Memory B cell (primary cell): Measurements from ENCODE around the gene TMEM131L.
A peak's percentile ranks its signal among the peaks of the same experiment; 100 is the strongest.
"Not testable (repeated sequence)": the region's sequence is repeated elsewhere in the genome, so short reads cannot be mapped to it uniquely, and the experiment has no call there.

Experiments
- ATAC-seq: fragments of 150-1000 bp; cut with Tn5 transposase; 2 replicates; pipeline ENCODE4 v1.10.0; 2021; ENCODE audit warnings: low read depth, mild to moderate bottlenecking, moderate library complexity
- DNase-seq, 2 donors: peaks; one replicate each; pipeline ENCODE4 v3.0.0; 2022; ENCODE audit warnings: low spot score in 2 of 2
- H3K27ac Mint-ChIP-seq: one replicate; pipeline ENCODE4 v1.8.0; 2022; ENCODE audit warnings: mild to moderate bottlenecking, moderate library complexity, mixed read lengths
- H3K27me3 Mint-ChIP-seq: one replicate; pipeline ENCODE4 v1.8.0; 2022; ENCODE audit warnings: mixed read lengths
- H3K36me3 Mint-ChIP-seq: one replicate; pipeline ENCODE4 v1.8.0; 2022; ENCODE audit warnings: mild to moderate bottlenecking, mixed read lengths
- H3K4me1 Mint-ChIP-seq: one replicate; pipeline ENCODE4 v1.8.0; 2022; ENCODE audit warnings: mixed read lengths
- H3K4me3 Mint-ChIP-seq: one replicate; pipeline ENCODE4 v1.8.0; 2022; ENCODE audit warnings: mild to moderate bottlenecking, moderate library complexity, mixed read lengths
- H3K9me3 Mint-ChIP-seq: one replicate; pipeline ENCODE4 v1.8.0; 2022; ENCODE audit warnings: mixed read lengths

TMEM131L gene

GRCh38 chr4:153547520-153547919 lies 81.4 kb downstream of the TMEM131L start:
- peak overlapping the region; percentile 50 for H3K27ac Mint-ChIP-seq
- ATAC-seq (no peak), DNase-seq (no peak)
- H3K4me3 Mint-ChIP-seq: no peak overlapping the region
- H3K27me3 Mint-ChIP-seq: no peaks in the 10 kb centered on the region
- peaks cover 16% of the 10 kb centered on the region for H3K36me3 Mint-ChIP-seq
- H3K4me1 Mint-ChIP-seq: peaks cover 29% of the 10 kb centered on the region
- H3K9me3 Mint-ChIP-seq: no peaks in the 10 kb centered on the region

GRCh38 chr4:153548907-153549306 lies 82.7 kb downstream of the TMEM131L start:
- H3K27me3 Mint-ChIP-seq, H3K9me3 Mint-ChIP-seq, H3K4me3 Mint-ChIP-seq, ATAC-seq, DNase-seq: not testable (repeated sequence)
- peak overlapping the region; percentile 84 for H3K27ac Mint-ChIP-seq
- peaks cover 15% of the 10 kb centered on the region for H3K36me3 Mint-ChIP-seq
- peaks cover 28% of the 10 kb centered on the region for H3K4me1 Mint-ChIP-seq

- H3K27ac Mint-ChIP-seq: peak overlapping the region; percentile 84
Observed at GRCh38 chr4:153549405-153549804, 83.2 kb downstream of the TMEM131L start.

GRCh38 chr4:153553155-153553818 lies 87.1 kb downstream of the TMEM131L start:
- no peak for ATAC-seq
- Mint-ChIP-seq H3K4me1 (peaks cover 24% of the 10 kb centered on the region), H3K4me3 (no peak overlapping the region), H3K27me3 (no peaks in the 10 kb centered on the region), H3K36me3 (peaks cover 22% of the 10 kb centered on the region), H3K9me3 (no peaks in the 10 kb centered on the region), H3K27ac (peak overlapping the region; percentile 68)
- DNase-seq: no peak

More at GRCh38 chr4:153549405-153549804, 83.2 kb downstream of the TMEM131L start:
- Mint-ChIP-seq H3K36me3 (peaks cover 13% of the 10 kb centered on the region), H3K4me1 (peaks cover 25% of the 10 kb centered on the region), H3K4me3 (peak overlapping the region; percentile 38), H3K27me3 (no peaks in the 10 kb centered on the region), H3K9me3 (no peaks in the 10 kb centered on the region)
- ATAC-seq (no peak), DNase-seq (no peak)

- Mint-ChIP-seq H3K9me3 (no peaks in the 10 kb centered on the region), H3K4me1 (peaks cover 19% of the 10 kb centered on the region), H3K27ac (peak overlapping the region; percentile 68), H3K27me3 (no peaks in the 10 kb centered on the region), H3K4me3 (no peak overlapping the region), H3K36me3 (peaks cover 25% of the 10 kb centered on the region)
- no peak for DNase-seq
- no peak for ATAC-seq
Observed at GRCh38 chr4:153553819-153554170, 87.6 kb downstream of the TMEM131L start.

GRCh38 chr4:153555730-153556434 lies 89.7 kb downstream of the TMEM131L start:
- Mint-ChIP-seq H3K27ac (peak overlapping the region; percentile 72), H3K4me3 (no peak overlapping the region), H3K27me3 (no peaks in the 10 kb centered on the region), H3K9me3 (peaks cover 4% of the 10 kb centered on the region), H3K4me1 (peaks cover 23% of the 10 kb centered on the region), H3K36me3 (peaks cover 36% of the 10 kb centered on the region)
- DNase-seq: no peak
- ATAC-seq: no peak

- ATAC-seq (no peak), DNase-seq (no peak)
- Mint-ChIP-seq H3K4me3 (no peak overlapping the region), H3K27ac (peak overlapping the region; percentile 72), H3K27me3 (no peaks in the 10 kb centered on the region), H3K9me3 (peaks cover 6% of the 10 kb centered on the region), H3K36me3 (peaks cover 36% of the 10 kb centered on the region), H3K4me1 (peaks cover 26% of the 10 kb centered on the region)
Observed at GRCh38 chr4:153556435-153556815, 90.3 kb downstream of the TMEM131L start.

GRCh38 chr4:153560908-153561307 lies 94.7 kb downstream of the TMEM131L start:
- DNase-seq (no peak), ATAC-seq (peak; percentile 89)
- H3K27ac Mint-ChIP-seq: peak overlapping the region; percentile 36
- H3K36me3 Mint-ChIP-seq: peaks cover 54% of the 10 kb centered on the region
- no peaks in the 10 kb centered on the region for H3K27me3 Mint-ChIP-seq
- no peak overlapping the region for H3K4me3 Mint-ChIP-seq
- peaks cover 32% of the 10 kb centered on the region for H3K4me1 Mint-ChIP-seq
- H3K9me3 Mint-ChIP-seq: peaks cover 8% of the 10 kb centered on the region

GRCh38 chr4:153564630-153565525 lies 98.7 kb downstream of the TMEM131L start:
- Mint-ChIP-seq H3K4me3 (no peak overlapping the region), H3K36me3 (peaks cover 44% of the 10 kb centered on the region), H3K9me3 (peaks cover 8% of the 10 kb centered on the region)

GRCh38 chr4:153566631-153567150 lies 100.5 kb downstream of the TMEM131L start:
- H3K27ac Mint-ChIP-seq: peak overlapping the region; percentile 91
- H3K4me3 Mint-ChIP-seq: no peak overlapping the region
- no peak for DNase-seq
- H3K36me3 Mint-ChIP-seq: peaks cover 29% of the 10 kb centered on the region
- peaks cover 39% of the 10 kb centered on the region for H3K4me1 Mint-ChIP-seq
- no peaks in the 10 kb centered on the region for H3K27me3 Mint-ChIP-seq
- ATAC-seq: no peak
- no peaks in the 10 kb centered on the region for H3K9me3 Mint-ChIP-seq

More at GRCh38 chr4:153564630-153565525, 98.7 kb downstream of the TMEM131L start:
- Mint-ChIP-seq H3K27ac (peak overlapping the region; percentile 36), H3K27me3 (no peaks in the 10 kb centered on the region), H3K4me1 (peaks cover 39% of the 10 kb centered on the region)
- ATAC-seq (no peak), DNase-seq (no peak)

- H3K4me3 Mint-ChIP-seq, H3K27me3 Mint-ChIP-seq, ATAC-seq: not testable (repeated sequence)
Observed at GRCh38 chr4:153567660-153568059, 101.5 kb downstream of the TMEM131L start.

GRCh38 chr4:153570228-153570973 lies 104.2 kb downstream of the TMEM131L start:
- Mint-ChIP-seq H3K4me3 (peak overlapping the region; percentile 63), H3K4me1 (peaks cover 51% of the 10 kb centered on the region), H3K27me3 (no peaks in the 10 kb centered on the region), H3K27ac (peak overlapping the region; percentile 91), H3K36me3 (peaks cover 15% of the 10 kb centered on the region), H3K9me3 (no peaks in the 10 kb centered on the region)
- DNase-seq (no peak), ATAC-seq (peak; percentile 54)

More at GRCh38 chr4:153567660-153568059, 101.5 kb downstream of the TMEM131L start:
- Mint-ChIP-seq H3K4me1 (peaks cover 40% of the 10 kb centered on the region), H3K36me3 (peaks cover 29% of the 10 kb centered on the region), H3K27ac (peak overlapping the region; percentile 91)
- not testable (repeated sequence) for H3K9me3 Mint-ChIP-seq, DNase-seq

- Mint-ChIP-seq H3K27ac (peak overlapping the region; percentile 91), H3K27me3 (no peaks in the 10 kb centered on the region), H3K9me3 (no peaks in the 10 kb centered on the region), H3K36me3 (peaks cover 15% of the 10 kb centered on the region), H3K4me1 (peaks cover 53% of the 10 kb centered on the region), H3K4me3 (no peak overlapping the region)
- DNase-seq (no peak), ATAC-seq (no peak)
Observed at GRCh38 chr4:153571006-153571545, 104.9 kb downstream of the TMEM131L start.
